Fibroblast of pulmonary artery (primary cell): ENCODE measurements around the gene AMT.

ENCODE experiments used
- DNase-seq: peaks from one replicate; pipeline ENCODE4 v3.0.0-alpha.2; 2010; ENCODE audit warnings: low read depth
- H3K4me3 ChIP-seq: replicated peaks from 2 replicates; pipeline ENCODE4 v1.5.1; 2011; ENCODE audit warnings: low read depth, mild to moderate bottlenecking, control low read depth, low read length, moderate library complexity
- TF ChIP-seq, protein P1 (sequence below): IDR thresholded peaks from 2 replicates; pipeline ENCODE4 v1.5.1; 2011; ENCODE audit warnings: mild to moderate bottlenecking, control low read depth, low read length, inconsistent platforms; ENCODE audit errors: missing control alignments

Gene AMT

GRCh38 chr3:49387721-49388120 lies 34.6 kb downstream of the AMT start:
- no peak for DNase-seq
- TF ChIP-seq, protein P1, sequence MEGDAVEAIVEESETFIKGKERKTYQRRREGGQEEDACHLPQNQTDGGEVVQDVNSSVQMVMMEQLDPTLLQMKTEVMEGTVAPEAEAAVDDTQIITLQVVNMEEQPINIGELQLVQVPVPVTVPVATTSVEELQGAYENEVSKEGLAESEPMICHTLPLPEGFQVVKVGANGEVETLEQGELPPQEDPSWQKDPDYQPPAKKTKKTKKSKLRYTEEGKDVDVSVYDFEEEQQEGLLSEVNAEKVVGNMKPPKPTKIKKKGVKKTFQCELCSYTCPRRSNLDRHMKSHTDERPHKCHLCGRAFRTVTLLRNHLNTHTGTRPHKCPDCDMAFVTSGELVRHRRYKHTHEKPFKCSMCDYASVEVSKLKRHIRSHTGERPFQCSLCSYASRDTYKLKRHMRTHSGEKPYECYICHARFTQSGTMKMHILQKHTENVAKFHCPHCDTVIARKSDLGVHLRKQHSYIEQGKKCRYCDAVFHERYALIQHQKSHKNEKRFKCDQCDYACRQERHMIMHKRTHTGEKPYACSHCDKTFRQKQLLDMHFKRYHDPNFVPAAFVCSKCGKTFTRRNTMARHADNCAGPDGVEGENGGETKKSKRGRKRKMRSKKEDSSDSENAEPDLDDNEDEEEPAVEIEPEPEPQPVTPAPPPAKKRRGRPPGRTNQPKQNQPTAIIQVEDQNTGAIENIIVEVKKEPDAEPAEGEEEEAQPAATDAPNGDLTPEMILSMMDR, result no peak
- no peak overlapping the region for H3K4me3 ChIP-seq

GRCh38 chr3:49386056-49386756 lies 36.1 kb downstream of the AMT start:
- TF ChIP-seq, protein P1, result no peak
- no peak overlapping the region for H3K4me3 ChIP-seq
- no peak for DNase-seq

DNA sequence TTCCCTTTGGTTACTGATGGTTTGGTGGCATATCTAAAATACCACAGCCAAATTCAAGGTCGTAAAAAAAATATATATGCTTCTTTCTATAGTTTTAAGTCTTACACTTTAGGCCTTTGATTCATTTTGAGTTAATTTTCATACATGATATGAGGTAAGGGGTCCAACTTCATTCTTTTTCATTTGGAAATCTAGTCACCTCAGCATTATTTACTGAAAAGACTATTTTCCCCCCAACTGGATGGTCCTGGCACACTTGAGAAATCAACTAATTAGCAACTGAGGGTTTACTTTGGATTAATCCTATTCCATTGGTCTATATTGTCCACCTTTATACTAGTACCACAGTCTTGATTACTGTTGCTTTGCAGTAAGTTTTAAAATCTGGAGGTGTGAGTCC lies 36.7 kb downstream of the AMT start:
- TF ChIP-seq, protein P1, result no peak
- no peak overlapping the region for H3K4me3 ChIP-seq
- no peak for DNase-seq

GRCh38 chr3:49383387-49383786 lies 38.9 kb downstream of the AMT start:
- TF ChIP-seq, protein P1, result no peak

GRCh38 chr3:49378249-49378895 lies 43.9 kb downstream of the AMT start:
- peak; percentile 81 for DNase-seq
- no peak overlapping the region for H3K4me3 ChIP-seq
- TF ChIP-seq, protein P1, result no peak

More at GRCh38 chr3:49383387-49383786, 38.9 kb downstream of the AMT start:
- no peak overlapping the region for H3K4me3 ChIP-seq
- no peak for DNase-seq

DNA sequence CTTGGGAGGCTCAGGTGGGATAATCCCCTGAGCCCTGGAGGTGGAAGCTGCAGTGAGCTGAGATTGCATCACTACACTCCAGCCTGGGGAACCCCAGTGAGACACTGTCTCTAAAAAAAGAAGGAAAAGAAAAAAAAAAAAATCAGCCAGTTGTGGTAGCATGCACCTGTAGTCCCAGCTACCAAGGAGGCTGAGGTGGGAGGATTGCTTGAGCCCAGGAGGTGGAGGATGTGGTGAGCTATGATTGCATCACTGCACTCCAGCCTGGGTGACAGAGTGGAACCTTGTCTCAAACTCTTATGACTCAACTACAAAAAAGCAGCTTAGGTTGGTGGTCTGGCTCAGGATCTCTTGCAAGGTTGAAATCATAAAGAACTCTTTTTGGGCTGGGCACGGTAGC lies 44.8 kb downstream of the AMT start:
- peak; percentile 59 for DNase-seq
- no peak overlapping the region for H3K4me3 ChIP-seq
- TF ChIP-seq, protein P1, result no peak
